Prostate gland (tissue), 2 donors: Measurements from ENCODE around the gene CDK10.

Experiments used
- POLR2A ChIP-seq: fragments of 450-650 bp; IDR thresholded peaks from one replicate; pipeline ENCODE4 v1.6.1; 2016; ENCODE audit warnings: antibody characterized with exemption, mild to moderate bottlenecking
- TF ChIP-seq, protein P1 (sequence below), 4 experiments: fragments of 200-600 bp in 2 of 4; fragments of 450-650 bp in 2 of 4; sonication (generic) in 2 of 4; IDR thresholded peaks; 1 replicate in 3 of 4; 2 replicates in 1 of 4; pipeline ENCODE4 v1.5.1; 2016 to 2019; ENCODE audit warnings: antibody characterized with exemption in 4 of 4, mild to moderate bottlenecking in 2 of 4, moderate library complexity in 2 of 4

- TF ChIP-seq, protein P1, sequence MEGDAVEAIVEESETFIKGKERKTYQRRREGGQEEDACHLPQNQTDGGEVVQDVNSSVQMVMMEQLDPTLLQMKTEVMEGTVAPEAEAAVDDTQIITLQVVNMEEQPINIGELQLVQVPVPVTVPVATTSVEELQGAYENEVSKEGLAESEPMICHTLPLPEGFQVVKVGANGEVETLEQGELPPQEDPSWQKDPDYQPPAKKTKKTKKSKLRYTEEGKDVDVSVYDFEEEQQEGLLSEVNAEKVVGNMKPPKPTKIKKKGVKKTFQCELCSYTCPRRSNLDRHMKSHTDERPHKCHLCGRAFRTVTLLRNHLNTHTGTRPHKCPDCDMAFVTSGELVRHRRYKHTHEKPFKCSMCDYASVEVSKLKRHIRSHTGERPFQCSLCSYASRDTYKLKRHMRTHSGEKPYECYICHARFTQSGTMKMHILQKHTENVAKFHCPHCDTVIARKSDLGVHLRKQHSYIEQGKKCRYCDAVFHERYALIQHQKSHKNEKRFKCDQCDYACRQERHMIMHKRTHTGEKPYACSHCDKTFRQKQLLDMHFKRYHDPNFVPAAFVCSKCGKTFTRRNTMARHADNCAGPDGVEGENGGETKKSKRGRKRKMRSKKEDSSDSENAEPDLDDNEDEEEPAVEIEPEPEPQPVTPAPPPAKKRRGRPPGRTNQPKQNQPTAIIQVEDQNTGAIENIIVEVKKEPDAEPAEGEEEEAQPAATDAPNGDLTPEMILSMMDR (IDR thresholded peaks at IDR 0.05), result peak in 2 of 4 experiments; percentile 32 to 38
- no peak for TF ChIP-seq POLR2A
Measured at GRCh38 chr16:89700649-89701424, 14.3 kb downstream of the CDK10 start.
